Stimulated activated naive CD8-positive, alpha-beta T cell treated with anti-CD3 and anti-CD28 coated beads, Interleukin-15, Interleukin-2, amounts not matched to agents 100 U/mL and 50 U/mL, for 24 hours (primary cell): ENCODE data around the gene HOXD12.

Experiments used
- ATAC-seq: fragments of 150-1000 bp; cut with Tn5 transposase; one replicate; pipeline ENCODE4 v1.10.0; 2021
- DNase-seq: peaks from one replicate; pipeline ENCODE4 v3.0.0; 2021

HOXD12 gene

DNA sequence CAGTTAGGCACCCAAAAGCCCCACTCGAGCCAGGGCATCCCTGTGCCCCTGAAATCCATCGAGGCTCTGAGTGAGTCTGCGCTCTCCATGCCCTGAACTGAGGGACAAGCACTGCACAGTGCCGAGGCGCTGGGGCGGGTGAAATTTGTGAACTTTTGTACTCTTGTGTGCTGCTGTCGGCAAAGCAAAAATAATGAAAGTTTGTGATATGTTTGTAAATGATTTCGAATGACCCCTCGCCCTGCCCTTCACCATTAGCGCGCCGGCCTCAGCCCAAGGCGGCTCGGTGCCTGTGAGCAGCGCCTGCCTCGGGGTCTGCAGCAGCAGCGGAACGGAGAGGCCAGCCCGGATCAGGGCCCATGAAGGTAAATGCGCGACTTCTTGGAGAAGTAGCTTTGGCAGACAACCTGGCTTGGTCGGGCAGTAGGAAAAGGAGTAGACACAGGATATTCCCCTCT, 49.9 kb downstream of the HOXD12 start:
- ATAC-seq: no peak

DNA sequence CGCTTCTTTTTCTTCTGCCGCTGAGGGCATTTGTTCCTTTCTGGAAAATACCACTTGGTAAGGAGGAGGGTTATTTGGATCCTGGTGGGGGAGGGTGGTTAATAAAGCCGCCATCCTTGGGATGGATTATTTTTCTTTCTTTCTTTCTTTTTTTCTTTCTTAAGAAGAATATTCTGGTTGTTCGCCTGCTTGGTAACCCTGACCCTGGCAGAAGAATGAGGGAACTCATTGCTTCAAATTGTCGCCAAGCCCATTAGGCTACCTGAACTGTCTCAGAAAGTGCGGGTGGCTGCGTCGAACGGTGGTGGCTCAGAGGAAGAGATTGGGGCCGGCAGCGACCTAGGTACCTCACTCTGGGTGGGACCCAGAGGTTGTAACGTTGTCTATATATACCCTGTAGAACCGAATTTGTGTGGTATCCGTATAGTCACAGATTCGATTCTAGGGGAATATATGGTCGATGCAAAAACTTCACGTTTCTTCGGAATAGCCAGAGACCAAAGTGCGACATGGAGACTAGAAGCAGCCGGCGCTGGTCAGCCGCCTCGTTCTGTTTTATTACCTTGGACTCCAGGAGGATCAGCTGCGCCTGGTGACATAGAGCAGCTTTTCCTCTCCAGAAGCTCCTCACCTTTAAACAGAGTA, 50.5 kb downstream of the HOXD12 start:
- ATAC-seq: no peak
- DNase-seq: no peak

More for the DNA sequence above, 49.9 kb downstream of the HOXD12 start:
- DNase-seq: no peak

DNA sequence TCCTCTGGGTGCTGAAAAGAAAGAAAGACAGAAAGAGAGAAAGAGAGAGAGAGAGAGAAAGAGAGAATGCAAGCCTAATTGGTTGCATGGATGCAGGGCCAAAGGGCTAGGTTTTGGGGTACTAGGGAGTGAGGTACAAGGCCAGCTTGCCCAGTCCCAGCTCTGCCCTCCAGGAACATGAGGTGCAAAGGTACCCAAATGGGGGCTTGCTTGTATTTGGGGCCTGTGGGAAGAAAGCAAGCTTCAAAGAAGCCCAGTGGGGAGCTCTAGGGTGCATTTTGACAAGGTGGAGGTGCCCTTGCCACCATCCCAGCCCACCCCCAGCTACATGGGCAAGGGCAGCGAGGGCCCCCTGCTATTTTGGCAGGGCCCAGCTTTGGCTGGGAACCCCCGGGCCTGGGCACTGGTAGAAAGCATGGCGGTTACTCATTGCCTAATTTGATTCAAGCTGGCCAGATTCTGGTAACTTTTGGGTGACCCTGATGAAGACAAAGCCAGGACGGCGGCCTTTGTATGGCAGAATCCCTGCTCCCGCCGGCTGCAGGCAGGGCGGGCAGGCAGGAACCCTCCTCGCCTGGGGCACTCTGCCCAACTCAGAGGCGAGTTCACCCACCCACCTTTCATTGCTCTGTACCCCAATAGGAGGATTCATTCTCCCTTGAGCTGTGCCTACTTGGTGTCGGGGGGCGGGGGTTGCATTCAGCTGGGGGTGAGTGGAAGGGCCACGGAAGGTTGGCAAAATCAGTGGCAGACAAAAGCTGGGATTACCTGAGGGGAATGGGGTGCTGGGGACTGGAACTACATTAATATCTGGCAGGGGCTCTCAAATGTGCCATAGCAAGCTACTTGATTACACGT, 51.2 kb downstream of the HOXD12 start:
- no peak for ATAC-seq

DNA sequence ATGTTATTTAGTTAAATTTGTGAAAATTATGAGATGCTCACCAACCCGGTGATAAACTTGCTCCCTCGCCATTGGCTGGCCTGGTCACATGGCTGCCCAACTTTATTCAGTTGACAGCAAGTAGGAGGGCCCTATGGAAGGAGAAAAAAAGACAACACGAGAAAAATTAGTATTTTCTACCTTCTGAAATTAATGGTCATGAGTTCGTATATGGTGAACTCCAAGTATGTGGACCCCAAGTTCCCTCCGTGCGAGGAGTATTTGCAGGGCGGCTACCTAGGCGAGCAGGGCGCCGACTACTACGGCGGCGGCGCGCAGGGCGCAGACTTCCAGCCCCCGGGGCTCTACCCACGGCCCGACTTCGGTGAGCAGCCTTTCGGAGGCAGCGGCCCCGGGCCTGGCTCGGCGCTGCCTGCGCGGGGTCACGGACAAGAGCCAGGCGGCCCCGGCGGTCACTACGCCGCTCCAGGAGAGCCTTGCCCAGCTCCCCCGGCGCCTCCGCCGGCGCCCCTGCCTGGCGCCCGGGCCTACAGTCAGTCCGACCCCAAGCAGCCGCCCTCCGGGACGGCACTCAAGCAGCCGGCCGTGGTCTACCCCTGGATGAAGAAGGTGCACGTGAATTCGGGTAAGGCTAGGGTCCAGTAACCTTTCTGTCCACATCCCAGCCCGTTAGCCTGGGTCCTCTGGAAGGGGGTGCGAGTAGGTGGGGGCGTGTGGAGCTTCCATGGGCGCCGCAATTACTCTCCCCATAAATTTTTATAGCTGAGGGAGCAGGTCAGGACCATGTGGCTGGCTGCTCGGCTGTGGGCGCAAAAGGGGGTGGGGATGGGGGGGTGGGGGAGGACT, 52.1 kb downstream of the HOXD12 start, which contains the start of gene HOXD4:
Gene HOXD4 (plus strand): TSS at position 109 of the 846 bp plus-strand sequence. CDS start 84 bp downstream, at position 193.
- no peak for DNase-seq
- no peak for ATAC-seq

More for the DNA sequence above, 51.2 kb downstream of the HOXD12 start:
- DNase-seq: no peak
